Gastrocnemius medialis (tissue), 4 donors: ENCODE results near the gene ARHGEF39. TPM values are rescaled to one million over a fixed set of nuclear protein-coding genes. Genes with fewer than 3 reads are reported as not detected.

Source experiments
- ATAC-seq, 2 donors: fragments of 150-250 bp; one replicate each; pipeline ENCODE4 v1.9.1; 2016
- DNase-seq, 2 donors: peaks; one replicate each; pipeline ENCODE4 v3.0.0-alpha.2; 2019
- H3K27ac ChIP-seq, 4 donors: fragments of 200-600 bp; sonication (generic); 1 replicate in 1 of 4; 2 replicates in 3 of 4; pipeline ENCODE4 v1.5.1; 2016 to 2018; ENCODE audit warnings: mild to moderate bottlenecking in 2 of 4, moderate library complexity in 1 of 4
- H3K27me3 ChIP-seq, 3 donors: fragments of 200-600 bp; sonication (generic) in 2 of 3; 1 replicate in 1 of 3; 2 replicates in 2 of 3; pipeline versions ENCODE4 v1.5.1 to v1.6.0; 2016 to 2019; ENCODE audit warnings: mild to moderate bottlenecking in 1 of 3, moderate library complexity in 1 of 3
- H3K36me3 ChIP-seq, 2 donors: fragments of 200-600 bp; sonication (generic) in 1 of 2; one replicate each; pipeline ENCODE4 v1.5.1; 2017 to 2018
- H3K4me1 ChIP-seq, 2 donors: fragments of 200-600 bp; sonication (generic) in 1 of 2; one replicate each; pipeline ENCODE4 v1.5.1; 2016 to 2017; ENCODE audit warnings: mild to moderate bottlenecking in 2 of 2
- H3K4me3 ChIP-seq, 4 donors: fragments of 200-600 bp; sonication (generic) in 3 of 4; 1 replicate in 1 of 4; 2 replicates in 3 of 4; pipeline ENCODE4 v1.5.1; 2016 to 2019; ENCODE audit warnings: mild to moderate bottlenecking in 2 of 4
- H3K9me3 ChIP-seq, 3 donors: fragments of 200-600 bp; sonication (generic) in 2 of 3; 1 replicate in 1 of 3; 2 replicates in 2 of 3; pipeline ENCODE4 v1.5.1; 2016 to 2019
- POLR2A ChIP-seq, 2 donors: fragments of 450-650 bp; IDR thresholded peaks; one replicate each; pipeline ENCODE4 v1.6.1; 2017; ENCODE audit warnings: antibody characterized with exemption in 2 of 2, mild to moderate bottlenecking in 2 of 2, moderate library complexity in 2 of 2
- in situ Hi-C, 4 donors: fragments of 200-750 bp; cut with MboI; loops; one replicate each; pipeline versions ENCODE4 v1.15.0 to v1.8.0; 2017; ENCODE audit warnings: low sequenced_read_pairs in 4 of 4
- intact Hi-C: fragments of 100-400 bp; cut with DNase I; formaldehyde crosslinking; loops from one replicate; pipeline ENCODE4 v1.15.1; 2023; ENCODE audit warnings: low total_unique reads
- total RNA-seq, 4 donors: library from RNA; depleted of rRNA; stranded (reverse); fragments of >200 nt; gene quantifications; one replicate each; pipeline versions ENCODE4 v1.1.0 to v1.2.3, GENCODE V29; 2016
- TF ChIP-seq, protein P1 (sequence below), 5 experiments: fragments of 450-650 bp in 3 of 5; fragments of 200-600 bp in 2 of 5; sonication (generic) in 2 of 5; IDR thresholded peaks in 4 of 5; conservative IDR thresholded peaks in 1 of 5; 1 replicate in 4 of 5; 2 replicates in 1 of 5; pipeline ENCODE4 v1.5.1; 2016 to 2019; ENCODE audit warnings: antibody characterized with exemption in 5 of 5, mild to moderate bottlenecking in 3 of 5, moderate library complexity in 3 of 5

Gene ARHGEF39
- total RNA-seq, 4 donors from 2014 or later = 0.07 to 0.10 TPM; not detected in 2

DNA sequence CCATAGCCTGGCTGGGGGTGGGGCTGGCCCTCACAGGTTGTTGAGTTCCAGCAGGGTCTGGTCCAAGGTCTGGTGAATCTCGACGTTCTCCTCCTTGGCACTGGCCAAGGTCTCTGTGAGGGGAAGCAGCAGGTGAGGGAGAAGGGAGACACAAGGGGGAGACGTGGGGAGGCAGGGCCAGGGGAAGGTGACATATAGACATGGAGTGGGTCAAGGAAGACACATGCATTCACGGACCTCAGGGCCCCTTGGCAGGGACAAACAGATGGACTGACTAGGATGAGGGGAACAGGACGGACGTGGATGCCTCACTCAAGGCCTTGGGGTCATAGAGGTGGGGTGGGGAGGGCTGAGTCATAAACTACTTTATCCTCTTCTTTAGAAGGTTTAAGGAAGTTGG is 17.1 kb upstream of the ARHGEF39 start:
- Histone ChIP-seq H3K9me3 (no peaks in the 10 kb centered on the region), H3K27me3 (no peaks in the 10 kb centered on the region), H3K4me1 (peaks cover 20 to 28% of the 10 kb centered on the region in 2 donors), H3K27ac (peak overlapping the region; percentile 3 to 98 (median 49)), H3K36me3 (peaks cover 0 to 32% of the 10 kb centered on the region in 2 donors), H3K4me3 (no peak overlapping the region)
- DNase-seq (no peak), ATAC-seq (no peak)
- in situ Hi-C loops = no loop called here
- no peak for TF ChIP-seq POLR2A (IDR thresholded peaks at IDR 0.05)
- TF ChIP-seq, protein P1, sequence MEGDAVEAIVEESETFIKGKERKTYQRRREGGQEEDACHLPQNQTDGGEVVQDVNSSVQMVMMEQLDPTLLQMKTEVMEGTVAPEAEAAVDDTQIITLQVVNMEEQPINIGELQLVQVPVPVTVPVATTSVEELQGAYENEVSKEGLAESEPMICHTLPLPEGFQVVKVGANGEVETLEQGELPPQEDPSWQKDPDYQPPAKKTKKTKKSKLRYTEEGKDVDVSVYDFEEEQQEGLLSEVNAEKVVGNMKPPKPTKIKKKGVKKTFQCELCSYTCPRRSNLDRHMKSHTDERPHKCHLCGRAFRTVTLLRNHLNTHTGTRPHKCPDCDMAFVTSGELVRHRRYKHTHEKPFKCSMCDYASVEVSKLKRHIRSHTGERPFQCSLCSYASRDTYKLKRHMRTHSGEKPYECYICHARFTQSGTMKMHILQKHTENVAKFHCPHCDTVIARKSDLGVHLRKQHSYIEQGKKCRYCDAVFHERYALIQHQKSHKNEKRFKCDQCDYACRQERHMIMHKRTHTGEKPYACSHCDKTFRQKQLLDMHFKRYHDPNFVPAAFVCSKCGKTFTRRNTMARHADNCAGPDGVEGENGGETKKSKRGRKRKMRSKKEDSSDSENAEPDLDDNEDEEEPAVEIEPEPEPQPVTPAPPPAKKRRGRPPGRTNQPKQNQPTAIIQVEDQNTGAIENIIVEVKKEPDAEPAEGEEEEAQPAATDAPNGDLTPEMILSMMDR (IDR thresholded peaks at IDR 0.05 in 4 of 5, conservative IDR thresholded peaks at IDR 0.05 in 1 of 5) = no peak
- intact Hi-C loops = no loop called here

DNA sequence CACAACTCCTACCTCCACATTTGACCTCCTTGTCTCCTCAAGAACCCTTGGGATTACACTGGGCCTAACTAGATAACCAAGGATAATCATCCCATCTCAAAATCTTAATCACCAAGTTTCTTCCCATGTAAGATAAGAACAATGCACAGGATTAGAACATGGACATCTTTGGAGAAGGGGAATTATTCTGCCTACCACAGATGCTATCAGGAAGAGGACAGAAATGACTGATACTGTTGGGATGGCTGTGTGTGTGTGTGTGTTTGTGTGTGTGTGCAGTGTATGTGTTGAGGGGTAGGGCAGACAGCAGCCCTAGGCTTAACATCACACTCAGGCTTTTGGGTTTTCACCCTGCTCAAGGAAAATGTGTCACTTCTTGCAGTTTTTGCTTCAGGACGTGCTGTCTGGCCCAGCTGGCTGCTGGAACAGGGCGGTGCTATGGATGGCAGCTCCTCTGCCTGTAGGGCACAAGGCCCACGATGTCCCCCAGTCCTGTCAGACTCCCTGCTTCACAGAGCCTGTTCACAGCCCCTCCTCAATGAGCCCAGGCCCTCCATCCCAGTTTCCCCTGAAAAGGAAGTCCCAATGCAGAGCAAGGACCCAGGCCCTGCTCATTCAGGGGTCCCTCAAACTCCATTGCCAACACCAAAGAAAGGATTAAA is 16.5 kb upstream of the ARHGEF39 start:
- DNase-seq (no peak), ATAC-seq (no peak)
- in situ Hi-C loops (no loop called here), intact Hi-C loops (no loop called here)
- peak overlapping the region; percentile 3 to 98 (median 49) for H3K27ac ChIP-seq
- no peak overlapping the region for H3K4me3 ChIP-seq
- TF ChIP-seq, protein P1 (IDR thresholded peaks at IDR 0.05 in 4 of 5, conservative IDR thresholded peaks at IDR 0.05 in 1 of 5) = no peak
- TF ChIP-seq POLR2A (IDR thresholded peaks at IDR 0.05) = no peak
- H3K4me1 ChIP-seq = peaks cover 15 to 23% of the 10 kb centered on the region in 2 donors
- H3K36me3 ChIP-seq = peaks cover 0 to 32% of the 10 kb centered on the region in 2 donors
- H3K27me3 ChIP-seq = no peaks in the 10 kb centered on the region
- no peaks in the 10 kb centered on the region for H3K9me3 ChIP-seq

DNA sequence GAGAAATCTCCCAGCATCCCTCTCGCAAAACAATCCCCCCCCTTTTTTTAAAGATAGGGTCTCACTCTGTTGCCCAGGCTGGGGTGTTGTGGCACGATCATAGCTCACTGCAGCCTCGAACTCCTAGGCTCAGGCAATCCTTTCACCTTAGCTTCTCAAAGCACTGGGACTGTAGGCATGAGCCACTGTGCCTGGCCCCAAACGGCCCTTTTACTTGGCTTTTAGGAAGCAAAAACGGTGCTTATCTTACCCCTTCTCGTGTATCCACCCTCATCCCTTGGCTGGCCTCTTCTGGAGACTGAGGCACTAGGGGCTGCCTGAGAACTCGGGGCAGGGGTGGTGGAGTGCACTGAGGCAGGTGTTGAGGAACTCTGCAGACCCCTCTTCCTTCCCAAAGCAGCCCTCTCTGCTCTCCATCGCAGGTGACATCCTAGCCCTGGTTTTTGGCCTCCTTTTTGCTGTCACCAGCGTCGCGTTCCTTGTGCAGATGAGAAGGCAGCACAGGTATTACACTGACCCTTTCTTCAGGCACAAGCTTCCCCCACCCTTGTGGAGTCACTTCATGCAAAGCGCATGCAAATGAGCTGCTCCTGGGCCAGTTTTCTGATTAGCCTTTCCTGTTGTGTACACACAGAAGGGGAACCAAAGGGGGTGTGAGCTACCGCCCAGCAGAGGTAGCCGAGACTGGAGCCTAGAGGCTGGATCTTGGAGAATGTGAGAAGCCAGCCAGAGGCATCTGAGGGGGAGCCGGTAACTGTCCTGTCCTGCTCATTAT is 15.5 kb upstream of the ARHGEF39 start:
- intact Hi-C loops (no loop called here), in situ Hi-C loops (no loop called here)
- no peaks in the 10 kb centered on the region for H3K9me3 ChIP-seq
- H3K4me1 ChIP-seq = peaks cover 5 to 25% of the 10 kb centered on the region in 2 donors
- no peaks in the 10 kb centered on the region for H3K27me3 ChIP-seq
- H3K4me3 ChIP-seq = no peak overlapping the region
- peaks cover 0 to 29% of the 10 kb centered on the region in 2 donors for H3K36me3 ChIP-seq
- TF ChIP-seq, protein P1 (IDR thresholded peaks at IDR 0.05 in 4 of 5, conservative IDR thresholded peaks at IDR 0.05 in 1 of 5) = no peak
- TF ChIP-seq POLR2A (IDR thresholded peaks at IDR 0.05) = no peak
- no peak for DNase-seq
- peak overlapping the region in 2 of 4 donors; percentile 48 to 98 for H3K27ac ChIP-seq
- ATAC-seq = peak in 1 of 2 donors; percentile 5

DNA sequence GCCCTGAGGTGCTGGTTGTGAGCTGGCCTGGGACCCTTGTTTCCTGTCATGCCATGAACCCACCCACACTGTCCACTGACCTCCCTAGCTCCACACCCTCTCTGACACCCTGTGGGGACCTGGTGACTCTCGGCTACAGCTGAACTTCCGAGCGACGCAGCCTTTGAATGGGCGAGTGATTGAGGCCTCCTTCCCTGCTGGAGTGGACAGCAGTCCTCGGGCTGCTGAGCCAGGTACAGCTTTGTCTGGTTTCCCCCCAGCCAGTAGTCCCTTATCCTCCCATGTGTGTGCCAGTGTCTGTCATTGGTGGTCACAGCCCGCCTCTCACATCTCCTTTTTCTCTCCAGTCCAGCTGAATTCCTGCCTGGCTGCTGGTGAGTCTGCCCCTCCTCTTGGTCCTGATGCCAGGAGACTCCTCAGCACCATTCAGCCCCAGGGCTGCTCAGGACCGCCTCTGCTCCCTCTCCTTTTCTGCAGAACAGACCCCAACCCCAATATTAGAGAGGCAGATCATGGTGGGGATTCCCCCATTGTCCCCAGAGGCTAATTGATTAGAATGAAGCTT is 14.9 kb upstream of the ARHGEF39 start:
- ATAC-seq (no peak), DNase-seq (no peak)
- Histone ChIP-seq H3K36me3 (peaks cover 0 to 22% of the 10 kb centered on the region in 2 donors), H3K27ac (no peak overlapping the region), H3K4me3 (no peak overlapping the region), H3K9me3 (no peaks in the 10 kb centered on the region), H3K27me3 (no peaks in the 10 kb centered on the region), H3K4me1 (peaks cover 0 to 19% of the 10 kb centered on the region in 2 donors)
- intact Hi-C loops = no loop called here
- TF ChIP-seq POLR2A (IDR thresholded peaks at IDR 0.05) = no peak
- TF ChIP-seq, protein P1 (IDR thresholded peaks at IDR 0.05 in 4 of 5, conservative IDR thresholded peaks at IDR 0.05 in 1 of 5) = no peak
- in situ Hi-C loops = no loop called here
